Mononuclear cell (primary cell): ENCODE measurements around the gene NHP2. TPM values are rescaled to one million over a fixed set of nuclear protein-coding genes. Genes with fewer than 3 reads are reported as not detected.

ENCODE experiments used
- H3K27me3 ChIP-seq: 2 replicates; pipeline ENCODE4 v1.6.0; 2011; ENCODE audit warnings: low read length, control low read depth; ENCODE audit not compliant: insufficient read depth
- H3K4me1 ChIP-seq: 2 replicates; pipeline ENCODE4 v1.5.1; 2011; ENCODE audit warnings: mild to moderate bottlenecking, low read length, control low read depth; ENCODE audit not compliant: insufficient read depth
- H3K4me3 ChIP-seq: 2 replicates; pipeline ENCODE4 v1.5.1; 2011; ENCODE audit warnings: mild to moderate bottlenecking, low read length, moderate library complexity
- H3K9me3 ChIP-seq: 2 replicates; pipeline ENCODE4 v1.5.1; 2011; ENCODE audit warnings: low read depth, mild to moderate bottlenecking, control low read depth, low read length
- total RNA-seq: library from RNA; depleted of rRNA; stranded (reverse); fragments of >200 nt; gene quantifications from one replicate; pipeline ENCODE4 v1.2.3, GENCODE V29; 2012

Gene NHP2
- total RNA-seq, 1 donor = 47.5 TPM

GRCh38 chr5:178187014-178187413 lies 33.3 kb upstream of the NHP2 start, which contains the start of gene GMCL2:
Gene GMCL2, minus strand, starts transcription at chr5:178187371. Its CDS starts 72 bp downstream, at chr5:178187299.
- Histone ChIP-seq H3K9me3 (no peaks in the 10 kb centered on the region), H3K4me3 (no peak within 1 kb of the TSS), H3K27me3 (no peaks in the 10 kb centered on the region), H3K4me1 (peaks cover 7% of the 10 kb centered on the region)

GRCh38 chr5:178186427-178186826 lies 32.7 kb upstream of the NHP2 start:
- H3K4me1 ChIP-seq = peaks cover 13% of the 10 kb centered on the region
- H3K4me3 ChIP-seq = no peak overlapping the region
- H3K27me3 ChIP-seq = no peaks in the 10 kb centered on the region
- no peaks in the 10 kb centered on the region for H3K9me3 ChIP-seq

GRCh38 chr5:178182158-178182876 lies 28.6 kb upstream of the NHP2 start:
- Histone ChIP-seq H3K9me3 (no peaks in the 10 kb centered on the region), H3K27me3 (no peaks in the 10 kb centered on the region), H3K4me3 (no peak overlapping the region), H3K4me1 (peaks cover 14% of the 10 kb centered on the region)

GRCh38 chr5:178180141-178180863 lies 26.6 kb upstream of the NHP2 start:
- peaks cover 14% of the 10 kb centered on the region for H3K4me1 ChIP-seq
- H3K27me3 ChIP-seq = no peaks in the 10 kb centered on the region
- H3K9me3 ChIP-seq = no peaks in the 10 kb centered on the region
- H3K4me3 ChIP-seq = no peak overlapping the region

GRCh38 chr5:178177569-178177968 lies 23.9 kb upstream of the NHP2 start:
- no peaks in the 10 kb centered on the region for H3K27me3 ChIP-seq
- peaks cover 12% of the 10 kb centered on the region for H3K4me1 ChIP-seq
- H3K4me3 ChIP-seq = no peak overlapping the region
- no peaks in the 10 kb centered on the region for H3K9me3 ChIP-seq

GRCh38 chr5:178176791-178177190 lies 23.1 kb upstream of the NHP2 start:
- H3K9me3 ChIP-seq = no peaks in the 10 kb centered on the region
- H3K4me3 ChIP-seq = no peak overlapping the region
- peaks cover 4% of the 10 kb centered on the region for H3K4me1 ChIP-seq
- H3K27me3 ChIP-seq = no peaks in the 10 kb centered on the region

- H3K9me3 ChIP-seq = no peaks in the 10 kb centered on the region
- no peaks in the 10 kb centered on the region for H3K27me3 ChIP-seq
- no peaks in the 10 kb centered on the region for H3K4me1 ChIP-seq
- H3K4me3 ChIP-seq = no peak overlapping the region
Measured at GRCh38 chr5:178174456-178174855, 20.8 kb upstream of the NHP2 start.

GRCh38 chr5:178170455-178170854 lies 16.8 kb upstream of the NHP2 start:
- Histone ChIP-seq H3K9me3 (no peaks in the 10 kb centered on the region), H3K4me1 (no peaks in the 10 kb centered on the region), H3K27me3 (no peaks in the 10 kb centered on the region), H3K4me3 (no peak overlapping the region)

- no peaks in the 10 kb centered on the region for H3K27me3 ChIP-seq
Measured at GRCh38 chr5:178165581-178165980, 11.9 kb upstream of the NHP2 start.

GRCh38 chr5:178163772-178164735 lies 10.4 kb upstream of the NHP2 start:
- Histone ChIP-seq H3K4me1 (peaks cover 7% of the 10 kb centered on the region), H3K27me3 (no peaks in the 10 kb centered on the region), H3K9me3 (no peaks in the 10 kb centered on the region), H3K4me3 (no peak overlapping the region)

More at GRCh38 chr5:178165581-178165980, 11.9 kb upstream of the NHP2 start:
- Histone ChIP-seq H3K9me3 (no peaks in the 10 kb centered on the region), H3K4me1 (peaks cover 7% of the 10 kb centered on the region), H3K4me3 (no peak overlapping the region)

- peaks cover 7% of the 10 kb centered on the region for H3K4me1 ChIP-seq
- no peaks in the 10 kb centered on the region for H3K27me3 ChIP-seq
- H3K9me3 ChIP-seq = no peaks in the 10 kb centered on the region
- no peak overlapping the region for H3K4me3 ChIP-seq
Measured at GRCh38 chr5:178162481-178162880, 8.8 kb upstream of the NHP2 start.

- Histone ChIP-seq H3K27me3 (no peaks in the 10 kb centered on the region), H3K4me1 (peaks cover 7% of the 10 kb centered on the region), H3K4me3 (no peak overlapping the region), H3K9me3 (no peaks in the 10 kb centered on the region)
Measured at GRCh38 chr5:178160176-178160575, 6.5 kb upstream of the NHP2 start.

- Histone ChIP-seq H3K4me1 (peaks cover 24% of the 10 kb centered on the region), H3K27me3 (no peaks in the 10 kb centered on the region), H3K9me3 (no peaks in the 10 kb centered on the region), H3K4me3 (no peak overlapping the region)
Measured at GRCh38 chr5:178155065-178155464, 1.4 kb upstream of the NHP2 start.

- no peaks in the 10 kb centered on the region for H3K9me3 ChIP-seq
- H3K4me1 ChIP-seq = peaks cover 24% of the 10 kb centered on the region
- peak overlapping the region; percentile 63 for H3K4me3 ChIP-seq
- no peaks in the 10 kb centered on the region for H3K27me3 ChIP-seq
Measured at GRCh38 chr5:178152491-178153444, 917 bp downstream of the NHP2 start.
